Activated T-cell treated with anti-CD3 and anti-CD28 coated beads for 48 hours (primary cell): Measurements from ENCODE around the gene DLGAP1.
A peak's percentile ranks its signal among the peaks of the same experiment; 100 is the strongest.
"Not testable (repeated sequence)": the region's sequence is repeated elsewhere in the genome, so short reads cannot be mapped to it uniquely, and the experiment has no call there.

Experiments
- DNase-seq: peaks from one replicate; pipeline ENCODE4 v3.0.0-alpha.2; 2020; ENCODE audit warnings: low read depth

DLGAP1 gene

DNA sequence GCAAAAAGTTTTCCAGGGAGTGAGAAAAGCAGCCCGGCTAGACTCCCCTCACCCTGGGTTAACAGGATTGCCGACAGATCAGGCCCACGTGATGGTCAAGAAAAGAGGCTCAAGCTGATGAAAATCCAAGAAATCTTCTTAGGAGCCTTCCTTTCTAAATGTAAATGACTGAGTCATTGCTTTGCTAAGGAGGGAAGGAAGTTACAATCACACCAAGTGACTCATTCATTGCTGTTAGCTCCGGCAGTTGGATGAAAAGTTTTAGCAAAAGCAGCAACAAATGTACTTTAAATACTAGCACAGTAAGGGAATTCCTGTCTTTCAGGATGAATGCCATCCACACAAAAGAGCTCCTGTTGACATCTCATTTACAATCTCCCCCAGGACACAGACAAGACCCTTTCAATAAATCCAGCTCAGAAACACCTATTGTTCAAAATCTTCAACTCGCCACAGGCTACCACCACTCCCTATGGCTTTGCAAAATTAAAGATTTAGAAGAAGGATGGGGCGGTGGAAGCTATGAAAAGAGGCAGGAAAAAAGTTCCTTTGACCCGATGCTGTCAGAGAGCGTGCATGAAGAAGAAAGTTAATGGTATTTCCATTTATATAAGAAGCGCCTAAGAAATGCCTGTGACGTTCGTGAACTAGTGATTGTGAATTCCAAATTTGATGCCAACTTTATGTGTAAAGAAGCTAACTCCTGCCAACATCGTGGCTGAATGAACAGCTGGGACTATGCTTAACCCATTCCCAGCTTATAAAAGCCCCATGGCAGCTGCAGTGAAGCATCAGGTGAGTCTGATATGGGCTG is 851.5 kb downstream of the DLGAP1 start:
- no peak for DNase-seq

DNA sequence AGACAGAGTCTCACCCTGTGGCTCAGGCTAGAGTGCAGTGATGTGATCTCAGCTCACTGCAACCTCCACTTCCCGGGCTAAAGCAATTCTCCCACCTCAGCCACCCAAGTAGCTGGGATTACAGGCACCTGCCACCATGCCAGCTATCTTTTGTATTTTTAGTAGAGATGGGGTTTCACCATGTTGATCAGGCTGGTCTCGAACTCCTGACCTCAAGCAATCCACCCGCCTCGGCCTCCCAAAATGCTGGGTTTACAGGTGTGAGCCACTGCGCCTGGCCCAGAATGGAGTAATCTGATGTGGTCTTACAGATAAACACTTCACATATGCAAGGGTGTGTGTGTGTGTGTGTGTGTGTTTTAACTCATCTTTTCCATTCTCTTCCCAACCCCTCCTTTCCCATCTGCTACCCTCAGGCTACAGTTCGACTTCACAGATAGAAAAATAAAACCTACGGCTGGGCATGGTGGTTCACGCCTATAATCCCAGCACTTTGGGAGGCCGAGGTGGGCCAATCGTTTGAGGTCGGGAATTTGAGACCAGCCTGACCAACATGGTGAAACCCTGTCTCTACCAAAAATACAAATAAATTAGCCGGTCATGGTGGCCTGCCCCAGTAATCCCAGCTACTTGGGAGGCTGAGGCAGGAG is 853.9 kb downstream of the DLGAP1 start:
- DNase-seq, result not testable (repeated sequence)

GRCh38 chr18:3599861-3600260 is 855.2 kb downstream of the DLGAP1 start:
- no peak for DNase-seq

GRCh38 chr18:3599195-3599594 is 855.9 kb downstream of the DLGAP1 start:
- DNase-seq, result no peak

GRCh38 chr18:3598581-3598980 is 856.5 kb downstream of the DLGAP1 start:
- DNase-seq, result no peak

GRCh38 chr18:3597409-3598357 is 857.4 kb downstream of the DLGAP1 start:
- no peak for DNase-seq

DNA sequence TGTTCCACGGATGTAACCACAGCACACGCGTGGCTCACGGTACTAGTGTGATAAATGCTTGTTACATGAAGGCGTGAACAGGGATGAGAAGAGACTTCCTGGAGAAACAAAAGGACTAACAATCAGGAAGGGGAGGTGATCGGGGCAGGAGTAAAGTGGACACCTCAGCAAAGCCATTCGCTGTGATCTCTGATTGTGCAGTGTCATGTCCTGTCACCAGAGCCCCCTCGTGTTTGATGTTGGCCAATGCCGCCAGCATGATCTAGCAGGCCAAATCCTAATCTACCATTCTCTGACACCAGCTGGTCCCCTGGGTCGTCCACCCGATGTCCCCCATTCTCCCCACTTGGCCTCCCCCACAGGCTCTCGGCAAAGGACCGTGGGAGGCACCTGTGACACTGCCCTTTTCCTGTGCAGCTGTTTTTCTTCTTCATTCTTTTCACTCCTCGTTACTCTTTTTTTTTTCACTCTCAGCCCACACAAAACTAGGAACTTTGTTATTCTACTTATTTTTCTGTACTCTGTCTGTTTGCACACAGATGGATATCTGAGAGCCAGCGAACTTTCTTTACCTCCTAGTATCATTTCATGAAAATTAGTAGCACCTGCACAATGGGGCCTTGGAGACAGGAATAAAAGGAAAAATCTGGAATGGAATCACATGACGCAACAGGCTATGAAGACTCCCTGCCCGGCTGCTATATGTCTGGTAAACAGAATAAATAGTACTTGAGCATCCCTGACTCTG is 858.3 kb downstream of the DLGAP1 start:
- no peak for DNase-seq

GRCh38 chr18:3596324-3596636 is 858.8 kb downstream of the DLGAP1 start:
- DNase-seq, result no peak

GRCh38 chr18:3595369-3596273 is 859.5 kb downstream of the DLGAP1 start:
- no peak for DNase-seq

GRCh38 chr18:3594760-3595368 is 860.2 kb downstream of the DLGAP1 start:
- DNase-seq, result no peak

- peak; percentile 75 for DNase-seq
Observed at GRCh38 chr18:3593904-3594759, 861.0 kb downstream of the DLGAP1 start.

DNA sequence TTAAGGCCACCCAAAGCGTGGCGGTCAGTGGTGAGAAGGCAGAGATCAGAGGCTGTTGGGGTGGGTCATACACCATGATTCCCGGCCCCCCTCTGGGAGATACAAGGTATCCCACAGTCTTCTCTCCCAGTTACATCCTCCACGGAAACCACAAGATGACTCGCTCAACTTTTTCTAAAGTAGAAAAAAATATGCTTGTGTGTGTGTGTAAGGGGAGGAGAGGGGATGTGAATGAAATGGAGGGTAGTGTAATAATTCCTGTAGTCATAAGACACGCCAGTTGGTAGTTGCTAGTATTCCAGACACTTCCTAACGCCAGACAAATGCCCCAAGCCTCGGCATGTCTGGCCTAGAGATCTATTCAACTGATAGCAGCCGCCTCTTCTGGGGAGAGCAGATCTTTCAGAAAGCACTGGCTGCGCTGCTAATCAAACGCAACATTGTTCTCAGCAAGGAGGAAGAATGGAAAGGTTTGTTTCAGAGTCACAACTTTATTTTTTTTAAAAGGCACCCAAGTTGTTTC is 861.7 kb downstream of the DLGAP1 start:
- no peak for DNase-seq

DNA sequence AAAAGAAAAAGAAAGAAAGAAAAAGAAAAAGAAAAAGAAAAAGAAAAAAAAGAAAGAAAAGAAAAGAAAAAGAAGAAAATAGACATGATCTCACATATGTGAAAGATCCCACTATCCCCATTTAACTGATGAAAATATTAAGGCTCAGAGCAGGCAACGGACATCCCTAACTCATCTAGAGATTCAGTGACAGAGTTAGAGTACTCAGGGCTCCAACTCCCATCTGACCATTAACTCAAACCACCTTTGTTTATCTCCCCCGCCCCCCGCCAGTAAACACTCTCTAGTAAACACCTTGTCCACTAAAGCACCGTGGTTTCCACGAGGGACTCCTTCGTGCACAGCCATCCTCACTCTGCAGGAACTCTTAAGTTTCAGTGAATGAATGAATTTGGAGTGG is 862.2 kb downstream of the DLGAP1 start:
- DNase-seq, result no peak

GRCh38 chr18:3590096-3590630 is 864.9 kb downstream of the DLGAP1 start:
- DNase-seq, result no peak

- peak; percentile 60 for DNase-seq
Observed at GRCh38 chr18:3585656-3586509, 869.2 kb downstream of the DLGAP1 start.

GRCh38 chr18:3584897-3585460 is 870.1 kb downstream of the DLGAP1 start:
- DNase-seq, result no peak

- no peak for DNase-seq
Observed at GRCh38 chr18:3584266-3584861, 870.7 kb downstream of the DLGAP1 start.
